ENCODE measurements around the gene TICRR.

The TICRR gene

DNA sequence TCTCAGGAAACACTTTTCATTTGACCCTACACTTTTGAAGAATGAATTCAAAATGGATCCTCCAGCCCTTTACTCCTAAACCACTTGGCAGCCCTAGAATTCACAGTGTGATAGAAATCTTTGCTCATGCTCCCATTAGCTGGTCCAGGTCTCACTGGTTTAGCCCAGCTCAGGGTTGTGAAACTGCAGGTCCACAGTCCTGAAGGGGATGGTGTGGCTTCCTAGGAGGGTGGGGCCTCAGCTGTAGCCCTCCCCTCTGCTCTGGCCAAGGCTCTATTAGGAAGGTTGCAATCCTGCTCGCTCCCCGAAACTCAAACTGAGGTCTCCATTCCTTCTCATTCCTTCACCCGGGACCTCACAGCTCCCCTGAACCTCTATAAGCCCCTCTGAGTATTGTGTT, 21.6 kb upstream of the TICRR start:
- TF ChIP-seq, protein P1, sequence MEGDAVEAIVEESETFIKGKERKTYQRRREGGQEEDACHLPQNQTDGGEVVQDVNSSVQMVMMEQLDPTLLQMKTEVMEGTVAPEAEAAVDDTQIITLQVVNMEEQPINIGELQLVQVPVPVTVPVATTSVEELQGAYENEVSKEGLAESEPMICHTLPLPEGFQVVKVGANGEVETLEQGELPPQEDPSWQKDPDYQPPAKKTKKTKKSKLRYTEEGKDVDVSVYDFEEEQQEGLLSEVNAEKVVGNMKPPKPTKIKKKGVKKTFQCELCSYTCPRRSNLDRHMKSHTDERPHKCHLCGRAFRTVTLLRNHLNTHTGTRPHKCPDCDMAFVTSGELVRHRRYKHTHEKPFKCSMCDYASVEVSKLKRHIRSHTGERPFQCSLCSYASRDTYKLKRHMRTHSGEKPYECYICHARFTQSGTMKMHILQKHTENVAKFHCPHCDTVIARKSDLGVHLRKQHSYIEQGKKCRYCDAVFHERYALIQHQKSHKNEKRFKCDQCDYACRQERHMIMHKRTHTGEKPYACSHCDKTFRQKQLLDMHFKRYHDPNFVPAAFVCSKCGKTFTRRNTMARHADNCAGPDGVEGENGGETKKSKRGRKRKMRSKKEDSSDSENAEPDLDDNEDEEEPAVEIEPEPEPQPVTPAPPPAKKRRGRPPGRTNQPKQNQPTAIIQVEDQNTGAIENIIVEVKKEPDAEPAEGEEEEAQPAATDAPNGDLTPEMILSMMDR (IDR thresholded peaks at IDR 0.05), result no peak
- no peak overlapping the region for H2AFZ ChIP-seq
- no peak overlapping the region for H3K4me3 ChIP-seq (ENCODE audit: low read depth, low read length)
- H3K4me1 ChIP-seq, result no peaks in the 10 kb centered on the region
- H3K9me3 ChIP-seq (ENCODE audit: control insufficient read depth, low read length), result no peaks in the 10 kb centered on the region
- H3K9ac ChIP-seq, result no peak overlapping the region
- no peak overlapping the region for H3K27ac ChIP-seq
- H3K79me2 ChIP-seq, result no peaks in the 10 kb centered on the region
- H3K27me3 ChIP-seq (ENCODE audit: control insufficient read depth, insufficient read depth, low read length), result no peaks in the 10 kb centered on the region
- no peaks in the 10 kb centered on the region for H3K36me3 ChIP-seq (ENCODE audit: control insufficient read depth, insufficient read depth, low read length)
- no peak overlapping the region for H3K4me2 ChIP-seq (ENCODE audit: low read length)

DNA sequence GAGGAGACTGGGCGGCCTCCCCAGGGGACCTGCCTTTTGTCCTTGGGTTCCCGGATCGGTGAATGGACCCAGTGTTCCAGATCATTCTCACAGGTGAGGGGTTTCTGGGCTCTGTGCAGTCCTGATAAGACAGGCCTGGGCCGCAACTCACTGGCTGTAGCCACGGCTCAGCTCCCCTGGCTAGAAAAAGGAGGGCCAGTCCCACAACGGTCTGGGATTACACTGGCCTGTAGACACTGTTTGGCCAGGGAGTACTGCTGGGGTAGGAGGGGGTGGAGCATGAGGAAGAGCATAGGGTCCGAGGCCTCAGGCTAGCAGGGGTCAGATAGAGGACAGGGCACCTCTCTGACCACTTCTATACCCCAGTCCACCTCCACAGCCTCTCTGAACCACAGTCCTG, 21.0 kb upstream of the TICRR start:
- TF ChIP-seq, protein P1 (IDR thresholded peaks at IDR 0.05), result no peak
- no peaks in the 10 kb centered on the region for H3K9me3 ChIP-seq (ENCODE audit: control insufficient read depth, low read length)
- H3K27me3 ChIP-seq (ENCODE audit: control insufficient read depth, insufficient read depth, low read length), result no peaks in the 10 kb centered on the region
- H3K36me3 ChIP-seq (ENCODE audit: control insufficient read depth, insufficient read depth, low read length), result no peaks in the 10 kb centered on the region
- H3K27ac ChIP-seq, result no peak overlapping the region
- H3K79me2 ChIP-seq, result no peaks in the 10 kb centered on the region
- no peak overlapping the region for H3K4me3 ChIP-seq (ENCODE audit: low read depth, low read length)
- H3K4me1 ChIP-seq, result no peaks in the 10 kb centered on the region
- H2AFZ ChIP-seq, result no peak overlapping the region
- H3K4me2 ChIP-seq (ENCODE audit: low read length), result no peak overlapping the region
- H3K9ac ChIP-seq, result no peak overlapping the region

DNA sequence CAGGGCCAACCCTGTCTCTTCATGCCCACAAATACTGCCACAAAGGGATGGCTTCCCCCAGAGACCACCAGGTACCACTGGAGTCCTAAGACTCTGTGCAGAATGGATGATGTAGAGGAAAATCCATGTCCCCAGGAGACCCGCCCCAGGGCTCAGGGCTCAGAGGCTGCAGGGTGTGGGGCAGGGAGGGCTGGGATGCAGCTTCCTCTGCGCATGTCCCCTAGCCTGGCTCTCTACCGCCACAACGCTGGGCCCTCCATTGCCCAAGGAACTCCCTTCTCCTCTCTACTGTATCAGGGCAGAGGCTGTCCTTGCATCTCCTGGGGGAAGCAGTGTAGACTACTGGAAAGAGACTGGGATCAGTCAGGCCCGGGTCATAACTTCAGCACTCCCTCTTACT, 19.5 kb upstream of the TICRR start:
- Histone ChIP-seq H3K9me3 (ENCODE audit: control insufficient read depth, low read length) (no peaks in the 10 kb centered on the region), H3K4me3 (ENCODE audit: low read depth, low read length) (no peak overlapping the region), H3K27me3 (ENCODE audit: control insufficient read depth, insufficient read depth, low read length) (no peaks in the 10 kb centered on the region), H2AFZ (no peak overlapping the region), H3K27ac (no peak overlapping the region), H3K79me2 (no peaks in the 10 kb centered on the region), H3K36me3 (ENCODE audit: control insufficient read depth, insufficient read depth, low read length) (no peaks in the 10 kb centered on the region), H3K4me2 (ENCODE audit: low read length) (no peak overlapping the region), H3K9ac (no peak overlapping the region), H3K4me1 (no peaks in the 10 kb centered on the region)
- TF ChIP-seq, protein P1 (IDR thresholded peaks at IDR 0.05), result no peak

DNA sequence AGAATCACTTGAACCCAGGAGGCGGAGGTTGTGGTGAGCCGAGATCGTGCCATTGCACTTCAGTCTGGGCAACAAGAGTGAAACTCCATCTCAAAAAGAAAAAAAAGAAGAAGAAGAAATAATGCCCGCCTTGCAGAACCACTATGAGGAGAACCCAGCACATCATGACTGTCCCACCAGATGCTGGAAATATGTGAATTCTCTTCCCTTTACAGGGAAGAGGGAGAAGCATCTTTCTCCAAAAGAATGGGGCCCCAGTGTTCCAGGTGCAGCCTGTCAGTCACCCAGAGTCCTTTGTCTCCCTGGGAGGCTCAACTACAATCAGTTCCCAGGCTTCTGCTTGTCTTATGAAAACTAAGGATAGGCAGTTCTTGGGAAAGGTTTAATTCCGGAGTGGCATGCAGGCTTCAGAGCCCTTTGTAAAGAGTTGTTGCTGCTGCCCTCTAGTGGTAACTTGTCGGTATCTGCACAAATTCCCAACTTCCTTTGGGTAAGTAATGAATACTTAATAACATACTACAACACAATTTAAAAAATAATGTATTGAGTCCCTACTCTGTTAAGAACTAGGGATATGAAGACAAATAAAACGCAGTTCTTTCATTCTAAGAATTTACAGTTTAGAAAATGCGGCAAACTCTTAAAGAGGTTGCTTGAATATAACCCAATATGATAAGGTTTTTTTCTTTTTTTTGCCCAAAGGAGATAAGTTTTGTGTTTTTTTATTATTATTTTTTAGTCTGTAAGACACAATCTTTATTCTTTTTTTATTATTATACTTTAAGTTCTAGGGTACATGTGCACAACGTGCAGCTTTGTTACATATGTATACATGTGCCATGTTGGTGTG, 18.6 kb upstream of the TICRR start:
- H3K4me2 ChIP-seq (ENCODE audit: low read length), result no peak overlapping the region
- no peak overlapping the region for H3K9ac ChIP-seq
- H3K79me2 ChIP-seq, result no peaks in the 10 kb centered on the region
- H3K4me3 ChIP-seq (ENCODE audit: low read depth, low read length), result no peak overlapping the region
- TF ChIP-seq, protein P1 (IDR thresholded peaks at IDR 0.05), result peak; percentile 50
- no peaks in the 10 kb centered on the region for H3K4me1 ChIP-seq
- H3K27me3 ChIP-seq (ENCODE audit: control insufficient read depth, insufficient read depth, low read length), result no peaks in the 10 kb centered on the region
- peak overlapping the region; percentile 22 for H2AFZ ChIP-seq
- H3K27ac ChIP-seq, result no peak overlapping the region
- H3K9me3 ChIP-seq (ENCODE audit: control insufficient read depth, low read length), result no peaks in the 10 kb centered on the region
- H3K36me3 ChIP-seq (ENCODE audit: control insufficient read depth, insufficient read depth, low read length), result no peaks in the 10 kb centered on the region

DNA sequence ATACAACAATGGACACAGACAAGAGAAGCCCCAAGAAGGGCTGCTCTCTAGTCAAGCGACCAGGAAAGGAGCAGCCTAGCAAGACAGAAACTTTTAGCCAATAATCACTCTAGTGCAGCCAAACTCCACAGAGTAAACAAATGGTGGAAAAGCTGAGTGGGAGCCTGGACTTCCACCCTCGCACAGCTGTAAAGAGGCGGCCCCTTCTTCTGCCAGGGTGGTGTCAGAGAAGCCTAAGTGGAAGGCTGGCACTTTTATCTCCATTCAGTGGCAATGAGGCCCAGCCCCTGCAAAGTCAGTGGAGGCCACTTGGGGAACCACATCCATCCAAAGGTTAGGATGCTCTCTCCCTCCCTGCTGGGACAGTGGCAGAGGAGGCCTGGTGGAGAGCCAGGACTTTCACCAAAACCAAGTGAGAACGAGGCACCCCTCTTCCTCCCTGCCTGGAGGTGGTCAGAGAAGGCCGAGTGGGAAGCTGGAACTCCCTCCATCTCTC, 15.5 kb upstream of the TICRR start:
- Histone ChIP-seq H3K4me1 (no peaks in the 10 kb centered on the region), H3K27ac (no peak overlapping the region), H3K4me2 (ENCODE audit: low read length) (no peak overlapping the region), H3K36me3 (ENCODE audit: control insufficient read depth, insufficient read depth, low read length) (no peaks in the 10 kb centered on the region), H3K27me3 (ENCODE audit: control insufficient read depth, insufficient read depth, low read length) (no peaks in the 10 kb centered on the region), H3K4me3 (ENCODE audit: low read depth, low read length) (no peak overlapping the region), H3K79me2 (no peaks in the 10 kb centered on the region), H3K9ac (no peak overlapping the region), H2AFZ (no peak overlapping the region), H3K9me3 (ENCODE audit: control insufficient read depth, low read length) (no peaks in the 10 kb centered on the region)
- TF ChIP-seq, protein P1 (IDR thresholded peaks at IDR 0.05), result no peak

All from parathyroid adenoma (tissue), 2 donors.